ENCODE data around the gene SF3B2.

DNA sequence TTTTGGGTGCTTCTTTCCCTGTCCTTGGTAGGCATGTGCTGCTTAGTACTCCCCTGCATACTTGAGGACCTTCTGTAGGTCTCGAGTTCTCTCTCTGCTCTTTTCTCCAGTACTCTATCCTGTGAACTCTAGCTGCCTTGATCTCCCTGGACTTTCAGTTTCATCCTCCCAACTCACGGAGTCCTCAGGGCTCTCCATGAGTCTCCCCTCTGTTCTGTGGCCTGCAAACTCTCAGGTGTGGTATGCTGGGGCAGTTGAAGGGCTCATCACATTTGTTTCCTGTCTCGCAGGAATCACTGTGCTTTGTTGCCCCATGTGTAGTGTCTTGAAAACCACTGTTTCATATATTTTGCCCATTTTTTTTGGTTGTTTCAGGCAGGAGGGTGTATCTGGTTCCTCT lies 14.6 kb downstream of the SF3B2 start:
- TF ChIP-seq RAD21 (IDR thresholded peaks at IDR 0.05; ENCODE audit: low read length) = no peak
- no peak for TF ChIP-seq CTCF (IDR thresholded peaks at IDR 0.05)
- no peak for TF ChIP-seq EZH2phosphoT487 (IDR thresholded peaks at IDR 0.05; ENCODE audit: borderline replicate concordance, low read depth)
- TF ChIP-seq RCOR1 (IDR thresholded peaks at IDR 0.05; ENCODE audit: low read length) = no peak

Measured in SK-N-SH (cell line).